ENCODE data around the gene PTPN7. TPM values are rescaled to one million over a fixed set of nuclear protein-coding genes. Genes with fewer than 3 reads are reported as not detected.
"Not testable (repeated sequence)": the region's sequence is repeated elsewhere in the genome, so short reads cannot be mapped to it uniquely, and the experiment has no call there.

The PTPN7 gene
- total and polyA plus RNA-seq, 8 donors, result 0.23 to 2.9 (median 1.0) TPM

DNA sequence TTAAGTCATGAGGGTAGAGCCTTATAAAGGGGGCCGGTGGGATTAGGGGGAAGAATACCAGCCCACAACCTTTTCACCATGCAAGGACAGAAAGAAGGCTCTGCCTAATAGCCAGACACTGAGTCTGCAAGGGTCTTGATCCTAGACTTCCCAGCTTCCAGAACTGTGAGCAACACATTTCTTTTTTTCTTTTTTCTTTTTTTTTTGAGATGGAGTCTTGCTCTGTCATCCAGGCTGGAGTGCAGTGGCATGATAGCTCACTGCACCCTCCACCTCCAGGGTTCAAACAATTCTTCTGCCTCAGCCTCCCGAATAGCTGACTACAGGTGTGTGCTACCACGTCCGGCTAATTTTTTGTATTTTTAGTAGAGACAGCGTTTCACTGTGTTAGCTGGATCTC is 14.1 kb downstream of the PTPN7 start:
- DNase-seq (no peak), FAIRE-seq (no peak), ATAC-seq (no peak)
- TF ChIP-seq, protein P1, sequence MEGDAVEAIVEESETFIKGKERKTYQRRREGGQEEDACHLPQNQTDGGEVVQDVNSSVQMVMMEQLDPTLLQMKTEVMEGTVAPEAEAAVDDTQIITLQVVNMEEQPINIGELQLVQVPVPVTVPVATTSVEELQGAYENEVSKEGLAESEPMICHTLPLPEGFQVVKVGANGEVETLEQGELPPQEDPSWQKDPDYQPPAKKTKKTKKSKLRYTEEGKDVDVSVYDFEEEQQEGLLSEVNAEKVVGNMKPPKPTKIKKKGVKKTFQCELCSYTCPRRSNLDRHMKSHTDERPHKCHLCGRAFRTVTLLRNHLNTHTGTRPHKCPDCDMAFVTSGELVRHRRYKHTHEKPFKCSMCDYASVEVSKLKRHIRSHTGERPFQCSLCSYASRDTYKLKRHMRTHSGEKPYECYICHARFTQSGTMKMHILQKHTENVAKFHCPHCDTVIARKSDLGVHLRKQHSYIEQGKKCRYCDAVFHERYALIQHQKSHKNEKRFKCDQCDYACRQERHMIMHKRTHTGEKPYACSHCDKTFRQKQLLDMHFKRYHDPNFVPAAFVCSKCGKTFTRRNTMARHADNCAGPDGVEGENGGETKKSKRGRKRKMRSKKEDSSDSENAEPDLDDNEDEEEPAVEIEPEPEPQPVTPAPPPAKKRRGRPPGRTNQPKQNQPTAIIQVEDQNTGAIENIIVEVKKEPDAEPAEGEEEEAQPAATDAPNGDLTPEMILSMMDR (IDR thresholded peaks at IDR 0.05), result no peak
- intact Hi-C loops (cut with DNase I), result no loop called here
- H3K4me1 ChIP-seq, result peaks cover 0 to 14% (median 8%) of the 10 kb centered on the region in 3 donors
- H3K9me3 ChIP-seq, result no peaks in the 10 kb centered on the region
- no peaks in the 10 kb centered on the region for H3K27me3 ChIP-seq
- no peak overlapping the region for H3K4me3 ChIP-seq
- no peak overlapping the region for H3K27ac ChIP-seq
- 77 to 84% methylated on average over 5 of the region's 5 CpGs for WGBS, 2 donors
- H3K36me3 ChIP-seq, result no peaks in the 10 kb centered on the region

DNA sequence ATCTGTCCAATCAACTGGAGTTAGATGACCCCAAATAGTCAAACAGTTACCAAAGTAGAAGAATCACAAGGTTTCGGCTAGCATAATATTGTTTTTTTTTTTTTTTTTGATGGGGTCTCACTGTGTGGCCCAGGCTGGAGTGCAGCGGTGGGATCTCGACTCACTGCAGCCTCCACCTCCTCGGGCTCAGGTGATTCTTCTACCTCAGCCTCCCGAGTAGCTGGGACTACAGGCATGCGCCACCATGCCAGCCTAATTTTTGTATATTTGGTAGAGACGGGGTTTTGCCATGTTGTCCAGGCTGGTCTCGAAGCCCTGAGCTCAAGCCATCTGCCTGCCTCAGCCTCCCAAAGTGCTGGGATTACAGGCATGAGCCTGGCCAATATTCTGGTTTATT is 14.7 kb downstream of the PTPN7 start:
- H3K4me3 ChIP-seq; H3K36me3 ChIP-seq; H3K27me3 ChIP-seq; H3K27ac ChIP-seq; ATAC-seq; FAIRE-seq; DNase-seq; H3K9me3 ChIP-seq; intact Hi-C loops (cut with DNase I): not testable (repeated sequence)
- 90 to 96% methylated on average over 8 of the region's 8 CpGs for WGBS, 2 donors
- H3K4me1 ChIP-seq, result peaks cover 0 to 16% (median 8%) of the 10 kb centered on the region in 3 donors

DNA sequence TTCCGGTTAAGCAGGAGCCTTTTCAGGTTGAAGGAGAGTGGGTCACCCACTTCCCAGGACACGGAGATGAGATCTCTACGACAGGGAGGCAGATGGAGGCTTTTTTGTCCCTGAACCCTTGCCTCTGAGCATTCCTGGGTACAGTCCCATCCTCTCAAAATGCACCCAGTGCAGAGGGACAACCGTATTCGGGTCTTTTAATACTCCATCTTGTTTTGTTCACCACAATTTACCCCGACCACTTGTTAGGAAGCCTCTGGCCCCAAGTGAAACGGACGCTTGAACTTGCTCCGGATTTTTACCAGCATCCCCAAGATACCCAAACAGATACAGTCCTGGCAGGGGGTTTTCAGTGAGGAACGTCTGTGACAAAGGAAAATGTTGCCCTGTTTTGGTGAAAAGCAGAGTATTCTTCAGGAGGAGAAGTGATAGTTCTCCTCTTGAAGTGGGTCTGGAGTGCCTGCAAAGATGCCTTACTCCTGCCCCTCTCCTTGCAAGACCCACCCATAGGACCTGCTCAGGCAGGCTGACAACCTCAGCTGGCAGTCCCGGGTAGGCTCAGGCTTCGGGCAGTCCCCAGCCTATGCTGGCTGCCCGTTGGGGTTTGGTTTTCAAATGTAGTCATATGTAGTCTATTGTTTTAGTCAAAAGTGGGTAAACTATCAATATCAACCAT is 15.2 kb downstream of the PTPN7 start:
- TF ChIP-seq, protein P1 (IDR thresholded peaks at IDR 0.05), result no peak
- peak in 3 of 4 donors; percentile 18 to 20 (median 20) for ATAC-seq
- WGBS, 2 donors, result 6 to 13% methylated on average over 13 of the region's 13 CpGs
- H3K27ac ChIP-seq, result peak overlapping the region in 3 of 4 donors; percentile 60 to 81 (median 80)
- no peaks in the 10 kb centered on the region for H3K27me3 ChIP-seq
- H3K4me1 ChIP-seq, result peaks cover 0 to 16% (median 8%) of the 10 kb centered on the region in 3 donors
- DNase-seq, result no peak
- FAIRE-seq, result no peak
- H3K36me3 ChIP-seq, result no peaks in the 10 kb centered on the region
- H3K4me3 ChIP-seq, result peak overlapping the region; percentile 58 to 97 (median 78)
- intact Hi-C loops (cut with DNase I), result no loop called here
- H3K9me3 ChIP-seq, result no peaks in the 10 kb centered on the region

- intact Hi-C loops (cut with DNase I), result no loop called here
- Histone ChIP-seq H3K9me3 (no peaks in the 10 kb centered on the region), H3K4me1 (peaks cover 0 to 16% (median 8%) of the 10 kb centered on the region in 3 donors), H3K36me3 (no peaks in the 10 kb centered on the region), H3K4me3 (peak within 1 kb of the TSS; percentile 58 to 97 (median 78)), H3K27ac (peak within 1 kb of the TSS; percentile 31 to 81 (median 70)), H3K27me3 (no peaks in the 10 kb centered on the region)
- 0 to 1% methylated on average over 76 to 82 of the region's 82 CpGs for WGBS, 2 donors
- peak; percentile 78 to 88 (median 85) for ATAC-seq
- FAIRE-seq, result no peak
- DNase-seq, result peak; percentile 63 to 90 (median 73)
- TF ChIP-seq, protein P1 (IDR thresholded peaks at IDR 0.05), result no peak
These were observed 15.9 kb downstream of the PTPN7 start, which contains the start of gene ARL8A for GRCh38 chr1:202144402-202145067. TSS of gene ARL8A (minus strand) at chr1:202144737. CDS start at chr1:202144572, 165 bp downstream.

GRCh38 chr1:202143768-202144401 is 16.5 kb downstream of the PTPN7 start:
- 0 to 1% methylated on average over 32 to 58 of the region's 58 CpGs for WGBS, 2 donors
- FAIRE-seq (no peak), DNase-seq (peak in 3 of 6 donors; percentile 50 to 77 (median 59)), ATAC-seq (peak; percentile 63 to 80 (median 68))
- Histone ChIP-seq H3K36me3 (no peaks in the 10 kb centered on the region), H3K4me3 (peak overlapping the region; percentile 58 to 97 (median 78)), H3K4me1 (peaks cover 0 to 16% (median 8%) of the 10 kb centered on the region in 3 donors), H3K27ac (peak overlapping the region; percentile 31 to 81 (median 70)), H3K9me3 (no peaks in the 10 kb centered on the region), H3K27me3 (no peaks in the 10 kb centered on the region)
- TF ChIP-seq, protein P1 (IDR thresholded peaks at IDR 0.05), result no peak
- intact Hi-C loops (cut with DNase I), result no loop called here

Measured in pancreas (tissue), 10 donors.